NCI-H146 treated with DMSO at 0.1 percent for 48 hours (cell line): ENCODE data around the gene SPEG.

Experiments used
- DNase-seq: peaks from one replicate; lab custom pipeline; 2025; ENCODE audit not compliant: unreplicated experiment; lab: John Stamatoyannopoulos, UW

The SPEG gene

GRCh38 chr2:219493086-219493485 lies 58.4 kb downstream of the SPEG start:
- no peak for DNase-seq

GRCh38 chr2:219494952-219495530 lies 60.4 kb downstream of the SPEG start:
- DNase-seq = no peak

DNA sequence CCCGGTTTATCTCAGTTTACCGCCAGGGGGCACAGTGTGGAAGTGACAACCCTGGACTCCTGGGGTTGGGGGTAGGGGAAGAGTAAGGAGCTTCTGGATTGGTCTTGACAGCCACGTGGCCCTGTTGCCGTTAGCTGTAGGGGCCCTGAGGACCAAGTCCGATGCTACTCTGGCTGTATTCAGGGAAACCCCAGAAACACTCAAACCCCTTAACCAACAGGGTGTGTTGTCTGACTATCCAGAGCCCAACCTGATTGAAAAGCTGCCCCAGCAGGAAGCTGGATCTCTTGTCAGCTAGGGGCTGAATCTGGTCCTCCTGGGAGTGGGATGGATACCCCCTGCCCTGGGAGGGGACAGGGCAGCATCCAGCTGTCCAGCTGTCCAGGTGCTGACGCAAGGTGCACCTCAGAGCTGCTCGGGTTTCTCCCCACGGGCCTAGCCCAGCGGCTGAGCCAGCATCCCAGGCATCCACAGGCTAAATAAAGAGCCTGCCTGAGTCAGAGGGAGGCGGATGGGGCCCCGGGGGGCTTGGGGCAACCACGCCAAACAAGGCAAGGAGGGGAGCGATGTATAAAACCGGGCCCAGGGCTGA lies 61.0 kb downstream of the SPEG start:
- peak; percentile 16 for DNase-seq

- DNase-seq = no peak
Measured at GRCh38 chr2:219496247-219496824, 61.7 kb downstream of the SPEG start.

DNA sequence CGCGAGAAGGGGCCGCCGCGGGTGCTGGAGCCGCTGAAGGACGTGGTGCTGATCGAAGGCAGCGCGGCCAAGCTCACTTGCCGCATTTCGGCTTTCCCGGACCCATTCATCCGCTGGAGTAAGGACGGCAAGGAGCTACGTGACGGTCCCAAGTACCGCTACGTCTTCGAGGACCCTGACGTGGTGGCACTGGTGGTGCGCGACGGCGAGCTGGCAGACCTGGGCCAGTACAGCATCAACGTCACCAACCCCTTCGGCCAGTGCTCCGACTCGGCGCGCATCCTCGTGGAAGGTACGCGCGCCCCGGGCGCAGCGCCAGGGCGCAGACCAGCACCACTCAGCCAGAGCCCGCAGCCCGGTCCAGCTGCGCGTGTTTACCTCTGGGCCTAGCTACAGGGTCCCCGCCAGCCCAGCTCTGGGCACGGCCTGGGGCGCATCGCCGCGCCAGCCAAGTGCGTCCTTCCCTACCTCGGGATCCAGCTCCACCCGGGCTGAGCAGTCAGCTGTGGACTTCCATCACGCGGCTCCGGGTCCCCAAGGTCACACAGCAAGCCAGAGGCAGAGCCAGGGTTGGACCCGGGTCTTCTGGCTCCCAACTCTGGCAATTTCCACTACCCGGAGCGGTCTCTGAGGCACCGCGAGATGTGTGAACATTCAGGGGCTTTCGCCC lies 62.3 kb downstream of the SPEG start:
- DNase-seq = no peak

DNA sequence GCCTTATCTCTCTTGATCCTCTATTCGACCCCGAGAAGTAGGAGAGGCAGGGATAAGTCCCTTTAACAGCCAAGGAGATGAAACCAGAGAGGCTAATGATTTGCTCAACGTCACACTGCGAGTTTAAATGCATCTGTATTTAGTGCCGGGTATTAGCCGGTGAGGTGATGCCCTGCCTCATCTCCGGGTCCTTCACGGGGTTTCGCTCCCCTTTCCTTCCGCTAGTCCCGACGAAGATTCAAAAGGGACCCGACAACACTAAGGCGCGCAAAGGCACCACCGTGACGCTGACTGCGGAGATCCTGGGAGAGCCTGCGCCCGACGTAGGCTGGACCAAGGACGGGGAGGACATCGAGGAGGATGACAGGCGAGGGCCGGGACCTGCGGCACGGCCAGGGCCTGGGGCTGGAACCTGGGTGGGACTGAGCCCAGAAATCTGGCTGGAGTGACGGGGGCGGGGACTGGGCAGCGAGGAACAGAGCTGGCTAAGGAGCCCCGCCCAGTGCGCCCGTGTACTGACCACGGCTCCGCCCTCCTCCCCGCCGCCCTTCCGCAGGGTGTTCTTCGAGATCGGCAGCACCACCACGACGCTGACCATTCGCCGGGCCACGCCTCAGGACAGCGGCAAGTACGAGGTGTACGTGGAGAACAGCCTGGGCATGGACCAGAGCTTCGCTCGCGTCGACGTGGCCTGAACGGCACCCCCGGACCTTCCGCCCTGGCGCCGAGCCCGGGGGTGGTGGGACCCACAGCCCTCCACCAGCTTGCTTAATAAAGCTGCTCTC lies 63.0 kb downstream of the SPEG start:
- DNase-seq = peak; percentile 56

GRCh38 chr2:219498280-219499057 lies 63.8 kb downstream of the SPEG start, which contains the start of gene GMPPA:
TSS of gene GMPPA (plus strand) at chr2:219498891. CDS start at chr2:219499976, 1,085 bp downstream.
- DNase-seq = peak; percentile 82

- no peak for DNase-seq
Measured at GRCh38 chr2:219499058-219499307, 64.3 kb downstream of the SPEG start.

- DNase-seq = no peak
Measured at GRCh38 chr2:219499555-219499954, 64.9 kb downstream of the SPEG start.

DNA sequence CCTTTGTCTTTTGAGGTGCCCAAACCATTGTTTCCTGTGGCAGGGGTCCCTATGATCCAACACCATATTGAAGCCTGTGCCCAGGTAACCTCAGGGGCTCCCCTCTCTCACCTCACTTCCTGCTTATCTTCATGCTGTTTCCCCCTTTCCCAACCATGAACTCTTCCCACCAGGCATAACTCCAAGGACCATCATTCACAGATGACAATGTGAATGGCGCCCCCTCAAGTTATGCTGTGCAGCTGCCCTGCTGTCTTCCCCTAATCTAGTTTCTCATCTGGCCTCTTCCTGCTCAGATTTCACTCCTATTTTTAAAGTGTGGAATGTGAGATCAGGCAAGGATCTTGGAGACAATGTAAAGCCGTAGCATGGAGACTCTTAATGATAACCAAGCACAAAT lies 65.5 kb downstream of the SPEG start:
- no peak for DNase-seq

GRCh38 chr2:219501849-219502248 lies 67.2 kb downstream of the SPEG start:
- no peak for DNase-seq

DNA sequence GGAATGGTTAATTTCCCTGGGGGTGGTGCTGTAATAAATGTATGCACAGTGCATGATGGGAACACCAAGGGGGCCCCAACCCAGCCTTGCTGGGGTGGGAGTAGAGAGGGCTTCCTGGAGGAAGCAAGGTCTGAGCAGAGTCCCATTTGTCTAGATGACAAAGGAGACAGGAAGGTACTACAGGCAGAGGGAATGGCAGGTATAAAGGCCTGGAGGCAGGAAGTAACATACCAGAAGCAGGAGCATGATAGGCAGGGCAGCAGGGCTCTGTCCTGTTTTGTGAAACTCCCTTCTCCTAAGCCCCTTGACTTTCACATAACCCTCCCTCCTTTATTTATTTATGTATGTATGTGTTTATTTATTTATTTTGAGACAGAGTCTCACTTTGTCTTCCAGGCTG lies 68.0 kb downstream of the SPEG start:
- DNase-seq = no peak

DNA sequence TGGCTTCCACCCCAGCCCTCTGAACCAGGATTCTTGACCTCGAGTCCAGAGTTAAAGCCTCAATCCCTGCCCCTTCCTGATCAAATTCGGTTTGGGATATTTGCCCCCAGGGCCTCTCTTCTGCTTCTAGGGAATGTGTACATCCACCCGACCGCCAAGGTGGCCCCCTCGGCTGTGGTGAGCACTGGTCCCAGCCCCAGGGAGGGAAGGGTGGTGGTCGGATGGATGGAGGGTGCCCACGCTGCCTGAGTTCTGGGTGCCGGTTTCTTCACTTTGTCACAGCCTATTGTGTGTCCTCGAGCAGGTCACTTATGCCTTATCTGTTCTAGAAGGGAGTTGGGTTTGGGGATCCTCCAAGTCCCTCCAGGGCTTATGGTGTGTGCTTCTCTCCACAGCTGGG lies 70.9 kb downstream of the SPEG start:
- DNase-seq = no peak

DNA sequence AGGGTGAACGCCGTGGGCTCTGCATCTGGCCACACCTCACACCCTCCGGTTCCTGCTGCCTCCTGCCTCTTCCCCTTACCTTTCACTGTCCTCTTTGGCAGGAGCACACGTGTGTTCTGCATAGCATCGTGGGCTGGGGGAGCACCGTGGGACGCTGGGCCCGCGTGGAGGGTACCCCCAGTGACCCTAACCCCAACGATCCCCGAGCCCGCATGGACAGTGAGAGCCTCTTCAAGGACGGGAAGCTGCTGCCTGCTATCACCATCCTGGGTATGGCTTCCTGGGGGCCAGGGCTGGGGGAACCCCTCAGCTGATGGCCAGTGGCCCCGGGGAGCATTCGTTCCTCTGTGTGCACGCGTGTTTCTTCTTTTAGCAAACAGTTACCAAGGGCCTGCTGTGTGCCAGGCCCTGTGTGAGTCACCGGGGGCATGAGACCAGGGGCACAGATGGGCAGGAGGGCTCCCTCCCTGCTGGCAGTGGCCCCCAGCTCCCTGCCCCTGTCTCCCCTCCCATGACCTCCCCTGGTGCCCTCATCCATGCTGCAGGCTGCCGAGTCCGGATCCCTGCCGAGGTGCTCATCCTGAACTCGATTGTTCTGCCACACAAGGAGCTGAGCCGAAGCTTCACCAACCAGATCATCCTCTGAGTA lies 71.6 kb downstream of the SPEG start:
- DNase-seq = no peak

GRCh38 chr2:219506802-219507526 lies 72.3 kb downstream of the SPEG start:
- DNase-seq = no peak

DNA sequence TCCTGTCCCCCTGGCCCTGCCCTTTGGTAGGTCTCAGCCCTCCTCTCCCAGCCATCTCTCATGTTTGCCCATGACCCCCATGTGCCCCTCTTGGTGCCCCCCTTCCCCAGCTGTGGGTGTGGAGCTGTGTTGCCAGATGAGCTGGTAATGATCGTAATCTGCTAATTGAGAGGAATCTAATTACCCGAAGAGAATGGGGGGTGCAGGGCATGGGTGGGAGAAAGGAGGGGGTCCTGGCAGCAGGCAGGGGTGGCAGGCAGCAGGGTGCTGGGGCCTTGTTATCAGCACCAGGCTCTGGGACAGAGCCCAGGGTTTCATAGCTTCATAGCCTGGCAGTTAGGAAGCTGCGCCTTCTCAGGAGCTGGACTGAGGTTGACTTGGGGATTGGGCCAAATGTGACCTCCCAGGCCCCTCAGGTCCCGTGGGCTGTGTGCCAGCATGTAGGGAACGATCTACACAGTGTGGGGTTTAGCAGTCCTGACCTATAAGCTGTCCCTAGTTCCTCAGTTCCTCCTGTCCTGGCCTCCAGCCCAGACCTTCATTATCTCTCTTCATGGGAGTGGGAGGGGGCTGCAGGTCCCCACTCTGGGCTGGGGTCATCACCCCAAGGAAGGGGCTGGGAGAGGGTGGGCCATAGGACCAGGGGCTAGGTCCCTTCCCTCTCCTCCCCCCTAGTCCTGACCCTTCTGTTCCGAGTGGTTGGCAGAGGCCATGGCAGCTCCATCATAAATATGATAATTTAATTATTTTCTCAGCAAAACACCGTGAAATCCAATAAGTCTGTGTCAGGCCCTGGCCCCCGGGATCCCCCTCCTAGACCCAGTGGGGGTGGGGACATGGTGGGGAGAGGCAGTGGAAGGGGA lies 73.2 kb downstream of the SPEG start:
- no peak for DNase-seq

GRCh38 chr2:219508444-219508734 lies 73.7 kb downstream of the SPEG start:
- DNase-seq = no peak

DNA sequence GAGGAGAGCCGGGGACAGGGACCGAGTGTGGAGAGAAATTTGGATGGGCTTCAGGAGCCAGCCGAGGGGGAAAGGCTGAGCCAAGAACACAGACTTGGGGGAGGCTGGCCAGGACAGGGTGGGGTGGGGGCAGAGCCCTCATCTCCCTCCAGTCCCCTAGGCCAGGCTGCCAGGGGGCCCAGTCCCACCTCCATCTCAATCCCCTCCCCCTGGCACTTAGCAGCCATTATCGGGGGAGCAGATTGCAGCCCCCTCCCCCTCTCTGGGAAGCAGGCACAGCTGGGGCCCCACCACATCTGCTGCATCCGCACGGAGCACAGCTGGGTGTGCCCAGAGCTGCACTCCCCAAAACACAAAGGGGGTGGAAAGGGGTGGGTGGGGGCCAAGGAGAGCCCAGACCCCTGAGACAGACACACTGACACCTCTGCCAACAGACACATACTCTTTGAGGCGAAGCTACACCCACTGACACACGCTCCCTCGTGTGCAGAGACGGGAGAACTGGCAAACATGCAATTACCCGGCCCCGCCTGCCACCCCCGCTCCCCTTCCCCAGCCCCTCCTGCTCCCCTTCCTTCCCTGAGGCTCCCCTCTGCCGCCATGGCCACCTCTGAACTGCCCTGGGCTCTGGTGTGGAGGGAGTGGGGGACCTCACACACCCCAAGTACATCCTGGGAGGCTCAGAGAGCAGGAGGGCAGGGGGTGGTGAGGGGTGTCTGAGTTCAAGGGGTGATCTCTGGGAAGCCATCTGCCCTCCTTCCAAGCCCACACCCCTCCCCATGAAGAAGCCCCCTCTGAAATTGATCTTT lies 74.5 kb downstream of the SPEG start:
- DNase-seq = no peak
